GM12892 (cell line): ENCODE measurements around the gene OR8D4.

Source experiments
- POLR2A ChIP-seq: IDR thresholded peaks from 2 replicates; pipeline ENCODE4 v1.6.1; 2011; ENCODE audit warnings: low read depth, low read length, control low read depth
- POLR2AphosphoS5 ChIP-seq: IDR thresholded peaks from 2 replicates; pipeline ENCODE4 v1.6.1; 2011; ENCODE audit warnings: low read depth, low read length, control low read depth

DNA sequence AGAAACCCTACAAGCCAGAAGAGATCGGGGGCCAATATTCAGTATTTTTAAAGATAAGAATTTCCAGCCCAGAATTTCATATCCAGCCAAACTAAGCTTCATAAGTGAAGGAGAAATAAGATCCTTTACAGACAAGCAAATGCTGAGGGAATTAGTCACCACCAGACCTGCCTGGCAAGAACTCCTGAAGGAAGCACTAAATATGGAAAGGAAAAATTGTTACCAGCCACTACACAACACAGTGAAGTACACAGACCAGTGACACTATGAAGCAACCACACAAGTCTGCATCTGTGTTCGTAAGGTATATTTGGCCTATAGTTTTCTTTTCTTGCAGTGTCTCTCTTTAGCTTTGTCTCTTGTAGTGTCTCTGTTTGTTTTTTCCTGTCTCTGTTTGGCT is 45.5 kb upstream of the OR8D4 start:
- TF ChIP-seq POLR2AphosphoS5 (no peak), POLR2A (no peak)
